Measurements from ENCODE around the gene LILRB1.

LILRB1 gene

DNA sequence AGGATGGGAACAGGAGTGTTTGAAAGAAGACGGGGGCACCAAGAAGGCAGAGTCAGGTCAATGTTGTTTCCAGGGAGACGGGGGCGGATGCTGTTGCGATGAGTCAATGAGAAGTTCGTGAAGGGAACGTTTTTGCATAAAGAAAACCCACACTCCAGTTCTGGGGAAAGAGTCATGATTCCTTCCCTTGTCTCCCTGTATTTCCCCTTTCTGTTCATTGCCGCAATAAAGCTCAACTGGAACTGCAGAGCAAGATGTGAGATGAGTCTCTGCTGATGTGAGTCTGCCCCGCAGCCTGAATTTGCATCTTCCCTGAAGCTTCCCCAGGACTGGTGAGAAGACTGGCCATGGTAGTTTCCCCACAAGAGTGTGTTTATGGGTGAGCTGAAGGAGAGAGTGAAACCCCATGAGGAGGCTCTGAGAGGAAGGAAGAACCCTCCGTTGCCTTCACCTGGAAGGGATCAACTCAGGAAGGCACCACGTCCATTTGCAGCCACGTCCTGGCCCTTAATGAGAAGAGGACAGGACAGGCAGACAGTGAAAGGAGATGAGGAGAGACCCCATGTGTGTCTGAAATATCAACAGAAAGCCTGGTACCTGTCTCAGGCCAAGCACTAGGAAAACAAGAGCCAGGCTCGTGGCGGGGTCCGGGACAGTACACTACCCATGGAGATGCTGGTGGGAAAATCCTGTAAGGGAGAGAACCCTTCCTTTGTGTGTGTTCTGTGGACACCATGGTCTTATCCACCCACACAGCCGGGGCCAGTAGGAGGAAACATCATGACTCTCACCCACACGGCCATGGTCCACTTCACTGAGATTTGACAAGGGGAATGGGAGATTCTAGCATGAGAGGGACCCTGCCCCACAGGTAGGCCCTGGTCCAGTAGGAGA is 23.1 kb upstream of the LILRB1 start:
- DNase-seq (ENCODE audit: low read depth): no peak
- TF ChIP-seq, protein P1, sequence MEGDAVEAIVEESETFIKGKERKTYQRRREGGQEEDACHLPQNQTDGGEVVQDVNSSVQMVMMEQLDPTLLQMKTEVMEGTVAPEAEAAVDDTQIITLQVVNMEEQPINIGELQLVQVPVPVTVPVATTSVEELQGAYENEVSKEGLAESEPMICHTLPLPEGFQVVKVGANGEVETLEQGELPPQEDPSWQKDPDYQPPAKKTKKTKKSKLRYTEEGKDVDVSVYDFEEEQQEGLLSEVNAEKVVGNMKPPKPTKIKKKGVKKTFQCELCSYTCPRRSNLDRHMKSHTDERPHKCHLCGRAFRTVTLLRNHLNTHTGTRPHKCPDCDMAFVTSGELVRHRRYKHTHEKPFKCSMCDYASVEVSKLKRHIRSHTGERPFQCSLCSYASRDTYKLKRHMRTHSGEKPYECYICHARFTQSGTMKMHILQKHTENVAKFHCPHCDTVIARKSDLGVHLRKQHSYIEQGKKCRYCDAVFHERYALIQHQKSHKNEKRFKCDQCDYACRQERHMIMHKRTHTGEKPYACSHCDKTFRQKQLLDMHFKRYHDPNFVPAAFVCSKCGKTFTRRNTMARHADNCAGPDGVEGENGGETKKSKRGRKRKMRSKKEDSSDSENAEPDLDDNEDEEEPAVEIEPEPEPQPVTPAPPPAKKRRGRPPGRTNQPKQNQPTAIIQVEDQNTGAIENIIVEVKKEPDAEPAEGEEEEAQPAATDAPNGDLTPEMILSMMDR (IDR thresholded peaks at IDR 0.05; ENCODE audit: low read length, missing control alignments): no peak
- no peak overlapping the region for H3K4me3 ChIP-seq (replicated peaks; ENCODE audit: low read depth, low read length)

DNA sequence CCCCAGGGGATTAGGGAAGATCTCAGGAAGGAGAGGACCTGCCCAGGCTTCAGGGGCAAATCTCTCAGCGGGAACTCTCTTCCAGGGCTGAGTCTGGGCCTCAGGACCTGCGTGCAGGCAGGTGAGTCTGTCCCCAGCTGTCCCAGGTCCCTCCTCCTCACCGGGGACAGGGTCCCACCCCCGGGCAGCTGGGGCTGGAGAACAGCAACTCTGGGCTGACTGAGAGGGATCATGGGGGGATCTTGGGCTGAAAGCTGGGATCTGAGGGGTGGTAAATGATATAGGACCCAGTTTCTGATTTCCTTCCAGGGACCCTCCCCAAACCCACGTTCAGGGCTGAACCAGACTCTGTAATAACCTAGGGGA is 22.5 kb upstream of the LILRB1 start:
- no peak for DNase-seq (ENCODE audit: low read depth)
- TF ChIP-seq, protein P1 (IDR thresholded peaks at IDR 0.05; ENCODE audit: low read length, missing control alignments): no peak
- H3K4me3 ChIP-seq (replicated peaks; ENCODE audit: low read depth, low read length): no peak overlapping the region

GRCh38 chr19:54608205-54608604 is 22.1 kb upstream of the LILRB1 start:
- TF ChIP-seq, protein P1 (IDR thresholded peaks at IDR 0.05; ENCODE audit: low read length, missing control alignments): no peak
- no peak overlapping the region for H3K4me3 ChIP-seq (replicated peaks; ENCODE audit: low read depth, low read length)
- DNase-seq (ENCODE audit: low read depth): no peak

GRCh38 chr19:54608792-54609191 is 21.5 kb upstream of the LILRB1 start:
- no peak overlapping the region for H3K4me3 ChIP-seq (replicated peaks; ENCODE audit: low read depth, low read length)
- TF ChIP-seq, protein P1 (IDR thresholded peaks at IDR 0.05; ENCODE audit: low read length, missing control alignments): no peak
- DNase-seq (ENCODE audit: low read depth): no peak

- TF ChIP-seq, protein P1 (IDR thresholded peaks at IDR 0.05; ENCODE audit: low read length, missing control alignments): no peak
- no peak overlapping the region for H3K4me3 ChIP-seq (replicated peaks; ENCODE audit: low read depth, low read length)
- DNase-seq (ENCODE audit: low read depth): no peak
Measured at GRCh38 chr19:54609356-54609791, 20.9 kb upstream of the LILRB1 start.

GRCh38 chr19:54612428-54612827 is 17.9 kb upstream of the LILRB1 start:
- no peak for DNase-seq (ENCODE audit: low read depth)
- no peak overlapping the region for H3K4me3 ChIP-seq (replicated peaks; ENCODE audit: low read depth, low read length)
- TF ChIP-seq, protein P1 (IDR thresholded peaks at IDR 0.05; ENCODE audit: low read length, missing control alignments): no peak

GRCh38 chr19:54614726-54615125 is 15.6 kb upstream of the LILRB1 start:
- DNase-seq (ENCODE audit: low read depth): no peak
- TF ChIP-seq, protein P1 (IDR thresholded peaks at IDR 0.05; ENCODE audit: low read length, missing control alignments): no peak
- H3K4me3 ChIP-seq (replicated peaks; ENCODE audit: low read depth, low read length): no peak overlapping the region
